Pancreas (tissue), 10 donors: ENCODE results near the gene DBNDD2. TPM values are rescaled to one million over a fixed set of nuclear protein-coding genes. Genes with fewer than 3 reads are reported as not detected.

ENCODE experiments used
- ATAC-seq, 4 donors: fragments of 200-7000 bp; cut with Tn5 transposase; one replicate each; pipeline versions ENCODE4 v1.8.0 to v1.9.1; 2020; ENCODE audit warnings: mild to moderate bottlenecking in 4 of 4, moderate library complexity in 4 of 4
- DNase-seq, 6 donors: peaks; one replicate each; pipeline ENCODE4 v3.0.0-alpha.2; 2020
- FAIRE-seq: peaks from 2 replicates; lab custom pipeline; 2012; peaks lifted over from hg19 to GRCh38; lab: Jason Lieb, UNC
- H3K27ac ChIP-seq, 4 donors: fragments of 200-600 bp; sonication (generic); 1 replicate in 3 of 4; 2 replicates in 1 of 4; pipeline versions ENCODE4 v1.5.0 to v1.8.0; 2020
- H3K27me3 ChIP-seq, 4 donors: fragments of 200-600 bp; one replicate each; pipeline ENCODE4 v1.8.0; 2021
- H3K36me3 ChIP-seq, 3 donors: fragments of 200-600 bp; sonication (generic) in 1 of 3; one replicate each; pipeline versions ENCODE4 v1.5.0 to v1.8.0; 2020 to 2021
- H3K4me1 ChIP-seq, 3 donors: fragments of 200-600 bp; one replicate each; pipeline ENCODE4 v1.8.0; 2021
- H3K4me3 ChIP-seq, 4 donors: fragments of 200-600 bp; sonication (generic) in 2 of 4; one replicate each; pipeline versions ENCODE4 v1.5.0 to v1.8.0; 2020 to 2021
- H3K9me3 ChIP-seq, 4 donors: fragments of 200-600 bp; one replicate each; pipeline ENCODE4 v1.8.0; 2021
- WGBS, 2 donors: extraction: QIAGEN DNeasy Blood & Tissue Kit; methylation state at CpG; one replicate each; pipeline ENCODE4 v1.1.7; 2013; 5-methylcytosine and 5-hydroxymethylcytosine counted together
- intact Hi-C, 3 donors: fragments of 100-400 bp; cut with DNase I; formaldehyde crosslinking; loops; one replicate each; pipeline versions ENCODE4 v1.11.1 to v1.14.2; 2022
- polyA plus RNA-seq, 2 donors: library from polyadenylated mRNA; stranded (reverse); fragments of 200-250 nt; gene quantifications; one replicate each; pipeline ENCODE4 v1.2.3, GENCODE V29; 2013
- total RNA-seq, 6 donors: library from RNA; stranded (reverse); fragmentation: NEBNext Ultra II Directional in 4 of 6; extraction: Animal tissue kit (Norgen Biotek cat#: 25700) in 4 of 6; gene quantifications; one replicate each; pipeline versions ENCODE4 v1.2.1 to v1.2.4, GENCODE V29; 2021 to 2023
- TF ChIP-seq, protein P1 (sequence below), 4 donors: fragments of 200-600 bp; sonication (generic) in 3 of 4; IDR thresholded peaks; one replicate each; pipeline versions ENCODE4 v1.5.0 to v1.8.0; 2021; ENCODE audit warnings: antibody characterized with exemption in 4 of 4
- donor health status: healthy with polysubstance abuse.
- donor health status: DM: no; HTN: no; CAD: no; lungs with moderate emphysema.
- donor health status: DM: no; HTN: no; CAD: no.
- donor health status: control.
- donor health status: control.
- donor health status: Bipolar disorder and iron deficiency.
- donor health status: DM: yes; HTN: yes; CAD: no.
- donor health status: DM: no; HTN: no; CAD: no.
- donor health status: DM: no; HTN: no; CAD: no.
- donor health status: DM: yes; HTN: yes; CAD: no.

Gene DBNDD2
- total and polyA plus RNA-seq, 8 donors, result 11.6 to 31.0 (median 18.5) TPM

DNA sequence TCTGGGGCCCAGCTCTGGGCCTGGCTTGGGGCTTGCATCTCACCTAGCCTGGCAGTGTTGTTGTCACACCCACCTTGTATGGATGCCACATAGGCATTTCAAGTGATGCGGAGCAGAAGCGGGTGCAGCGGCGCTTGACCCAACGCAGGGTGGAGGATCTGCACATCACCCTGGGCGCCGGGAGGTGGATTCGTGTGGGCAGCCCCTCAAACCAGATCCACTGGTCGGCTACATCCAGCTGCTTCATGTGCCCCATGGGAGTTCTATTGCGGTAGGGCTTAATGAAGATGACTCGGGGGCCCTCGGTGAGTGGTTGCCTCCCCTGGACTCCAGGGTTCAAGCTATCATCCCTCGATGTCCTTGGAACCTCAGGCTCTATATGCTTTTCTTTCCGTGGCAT lies 33.1 kb upstream of the DBNDD2 start:
- intact Hi-C loops, result loop anchor here in 1 of 3 donors (5.0 kb wide), 1 partner anchor 62 kb away; no protein-coding TSS in a partner anchor
- TF ChIP-seq, protein P1, sequence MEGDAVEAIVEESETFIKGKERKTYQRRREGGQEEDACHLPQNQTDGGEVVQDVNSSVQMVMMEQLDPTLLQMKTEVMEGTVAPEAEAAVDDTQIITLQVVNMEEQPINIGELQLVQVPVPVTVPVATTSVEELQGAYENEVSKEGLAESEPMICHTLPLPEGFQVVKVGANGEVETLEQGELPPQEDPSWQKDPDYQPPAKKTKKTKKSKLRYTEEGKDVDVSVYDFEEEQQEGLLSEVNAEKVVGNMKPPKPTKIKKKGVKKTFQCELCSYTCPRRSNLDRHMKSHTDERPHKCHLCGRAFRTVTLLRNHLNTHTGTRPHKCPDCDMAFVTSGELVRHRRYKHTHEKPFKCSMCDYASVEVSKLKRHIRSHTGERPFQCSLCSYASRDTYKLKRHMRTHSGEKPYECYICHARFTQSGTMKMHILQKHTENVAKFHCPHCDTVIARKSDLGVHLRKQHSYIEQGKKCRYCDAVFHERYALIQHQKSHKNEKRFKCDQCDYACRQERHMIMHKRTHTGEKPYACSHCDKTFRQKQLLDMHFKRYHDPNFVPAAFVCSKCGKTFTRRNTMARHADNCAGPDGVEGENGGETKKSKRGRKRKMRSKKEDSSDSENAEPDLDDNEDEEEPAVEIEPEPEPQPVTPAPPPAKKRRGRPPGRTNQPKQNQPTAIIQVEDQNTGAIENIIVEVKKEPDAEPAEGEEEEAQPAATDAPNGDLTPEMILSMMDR (IDR thresholded peaks at IDR 0.05), result no peak
- Histone ChIP-seq H3K4me3 (no peak overlapping the region), H3K27ac (no peak overlapping the region), H3K9me3 (no peaks in the 10 kb centered on the region), H3K27me3 (no peaks in the 10 kb centered on the region), H3K4me1 (no peaks in the 10 kb centered on the region), H3K36me3 (no peaks in the 10 kb centered on the region)
- DNase-seq, result no peak
- WGBS, 2 donors, result 91 to 94% methylated on average over 14 of the region's 14 CpGs
- no peak for ATAC-seq
- no peak for FAIRE-seq

DNA sequence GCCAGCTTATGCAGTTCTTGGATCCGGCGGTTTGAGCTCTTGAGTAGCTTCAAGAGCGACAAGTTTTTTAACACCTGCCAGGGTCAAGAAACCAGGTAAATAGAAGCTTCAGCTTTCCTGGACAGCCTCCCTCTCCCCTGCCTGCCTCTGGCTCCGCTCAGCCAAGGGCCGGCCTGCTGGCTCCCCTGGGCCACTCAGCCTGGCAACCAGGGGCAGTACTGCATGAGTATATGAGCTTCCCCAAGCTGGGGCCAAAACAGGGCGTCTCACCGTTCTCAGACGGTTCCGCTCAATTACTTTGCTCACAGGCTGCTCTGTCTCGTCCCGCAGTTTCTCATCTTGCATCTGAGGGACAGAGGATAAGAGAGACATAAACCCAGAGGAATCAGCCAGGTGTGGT lies 30.8 kb upstream of the DBNDD2 start:
- no peak for ATAC-seq
- Histone ChIP-seq H3K4me1 (no peaks in the 10 kb centered on the region), H3K9me3 (no peaks in the 10 kb centered on the region), H3K4me3 (no peak overlapping the region), H3K27ac (no peak overlapping the region), H3K36me3 (no peaks in the 10 kb centered on the region), H3K27me3 (no peaks in the 10 kb centered on the region)
- TF ChIP-seq, protein P1 (IDR thresholded peaks at IDR 0.05), result no peak
- 81 to 85% methylated on average over 11 of the region's 11 CpGs for WGBS, 2 donors
- intact Hi-C loops, result no loop called here
- DNase-seq, result no peak
- no peak for FAIRE-seq

DNA sequence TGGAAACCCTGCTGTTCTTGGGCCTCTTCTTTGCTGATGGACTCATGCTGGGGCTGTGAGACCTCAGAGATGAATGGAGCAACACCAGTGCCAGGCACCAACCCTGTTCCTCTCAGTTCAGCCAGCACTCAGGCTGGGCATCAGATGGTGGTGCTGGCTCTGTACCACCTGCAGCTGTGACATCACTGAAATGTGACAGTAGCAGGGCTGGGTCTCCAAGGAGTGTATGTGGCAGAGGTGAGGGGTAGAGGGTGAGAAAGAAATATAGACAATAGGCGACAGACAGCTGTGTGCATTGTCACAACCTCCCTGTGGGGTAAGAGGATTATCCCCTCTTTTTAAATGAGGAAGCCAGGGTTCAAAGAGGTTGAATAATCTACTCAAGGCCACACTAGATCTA lies 29.9 kb upstream of the DBNDD2 start, which contains the start of gene TP53TG5:
Gene TP53TG5, minus strand, starts transcription at position 135 of the 400 bp plus-strand sequence. Its CDS starts 89 bp downstream, at position 46.
- Histone ChIP-seq H3K27me3 (no peaks in the 10 kb centered on the region), H3K27ac (no peak within 1 kb of the TSS), H3K4me1 (no peaks in the 10 kb centered on the region), H3K36me3 (no peaks in the 10 kb centered on the region), H3K9me3 (no peaks in the 10 kb centered on the region), H3K4me3 (no peak within 1 kb of the TSS)
- DNase-seq (no peak), ATAC-seq (no peak), FAIRE-seq (no peak)
- TF ChIP-seq, protein P1 (IDR thresholded peaks at IDR 0.05), result no peak
- WGBS, 2 donors, result 84 to 90% methylated on average over 1 of the region's 1 CpG
- intact Hi-C loops, result no loop called here

DNA sequence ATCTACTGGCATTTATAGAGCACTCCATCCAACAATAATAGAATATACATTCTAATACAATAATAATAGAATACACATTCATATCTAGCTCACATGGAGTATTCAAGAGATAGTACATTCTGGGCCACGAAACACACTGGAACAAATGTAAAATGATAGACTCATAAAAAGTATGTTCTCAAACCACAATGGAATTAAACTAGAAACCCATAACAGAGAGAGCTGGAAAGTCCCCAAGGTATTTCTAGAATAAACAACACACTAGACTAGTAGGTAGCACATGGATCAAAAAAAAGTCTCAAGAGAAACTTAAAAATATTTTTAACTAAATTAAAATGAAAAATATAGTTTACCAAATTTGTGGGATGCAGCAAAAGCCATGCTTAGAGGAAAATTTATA lies 20.8 kb upstream of the DBNDD2 start:
- H3K4me1 ChIP-seq, result no peaks in the 10 kb centered on the region
- FAIRE-seq (no peak), DNase-seq (no peak), ATAC-seq (no peak)
- H3K27ac ChIP-seq, result no peak overlapping the region
- no peak overlapping the region for H3K4me3 ChIP-seq
- no peaks in the 10 kb centered on the region for H3K27me3 ChIP-seq
- no peaks in the 10 kb centered on the region for H3K36me3 ChIP-seq
- peaks cover 0 to 5% (median 0%) of the 10 kb centered on the region in 4 donors for H3K9me3 ChIP-seq
- 90 to 96% methylated on average over 1 of the region's 1 CpG for WGBS, 2 donors
- intact Hi-C loops, result no loop called here
- TF ChIP-seq, protein P1 (IDR thresholded peaks at IDR 0.05), result no peak

DNA sequence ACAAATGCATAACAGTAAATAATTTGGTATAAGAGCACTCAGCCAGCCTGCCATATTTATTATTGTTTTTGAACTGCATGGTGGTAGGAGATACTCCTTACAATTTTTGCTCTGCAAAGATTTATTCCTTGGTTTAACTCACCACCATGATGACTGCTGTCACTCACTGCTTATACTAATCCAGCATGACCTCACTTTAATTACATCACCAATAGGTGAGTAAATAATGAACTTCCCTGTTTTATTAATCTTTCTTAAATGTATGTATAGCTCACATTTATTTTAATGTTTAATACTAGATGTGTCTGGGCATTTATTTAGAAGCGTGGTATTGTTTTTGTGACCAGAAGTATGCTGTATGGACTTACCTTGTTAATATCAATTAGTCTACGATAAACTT lies 17.2 kb upstream of the DBNDD2 start:
- H3K27me3 ChIP-seq, result no peaks in the 10 kb centered on the region
- peaks cover 0 to 5% (median 0%) of the 10 kb centered on the region in 4 donors for H3K9me3 ChIP-seq
- DNase-seq (no peak), FAIRE-seq (no peak), ATAC-seq (no peak)
- no peak overlapping the region for H3K4me3 ChIP-seq
- intact Hi-C loops, result no loop called here
- WGBS, 2 donors, result 93 to 94% methylated on average over 2 of the region's 2 CpGs
- H3K36me3 ChIP-seq, result no peaks in the 10 kb centered on the region
- TF ChIP-seq, protein P1 (IDR thresholded peaks at IDR 0.05), result no peak
- no peaks in the 10 kb centered on the region for H3K4me1 ChIP-seq
- H3K27ac ChIP-seq, result no peak overlapping the region
